ENCODE data around the gene PHOSPHO2. TPM values are rescaled to one million over a fixed set of nuclear protein-coding genes. Genes with fewer than 3 reads are reported as not detected.

PHOSPHO2 gene
- total and polyA plus RNA-seq, 9 of the 15 experiments (the other 6 are each of a cell fraction or from before 2014, with no cell fraction given): 7.8 to 19.1 (median 11.7) TPM

DNA sequence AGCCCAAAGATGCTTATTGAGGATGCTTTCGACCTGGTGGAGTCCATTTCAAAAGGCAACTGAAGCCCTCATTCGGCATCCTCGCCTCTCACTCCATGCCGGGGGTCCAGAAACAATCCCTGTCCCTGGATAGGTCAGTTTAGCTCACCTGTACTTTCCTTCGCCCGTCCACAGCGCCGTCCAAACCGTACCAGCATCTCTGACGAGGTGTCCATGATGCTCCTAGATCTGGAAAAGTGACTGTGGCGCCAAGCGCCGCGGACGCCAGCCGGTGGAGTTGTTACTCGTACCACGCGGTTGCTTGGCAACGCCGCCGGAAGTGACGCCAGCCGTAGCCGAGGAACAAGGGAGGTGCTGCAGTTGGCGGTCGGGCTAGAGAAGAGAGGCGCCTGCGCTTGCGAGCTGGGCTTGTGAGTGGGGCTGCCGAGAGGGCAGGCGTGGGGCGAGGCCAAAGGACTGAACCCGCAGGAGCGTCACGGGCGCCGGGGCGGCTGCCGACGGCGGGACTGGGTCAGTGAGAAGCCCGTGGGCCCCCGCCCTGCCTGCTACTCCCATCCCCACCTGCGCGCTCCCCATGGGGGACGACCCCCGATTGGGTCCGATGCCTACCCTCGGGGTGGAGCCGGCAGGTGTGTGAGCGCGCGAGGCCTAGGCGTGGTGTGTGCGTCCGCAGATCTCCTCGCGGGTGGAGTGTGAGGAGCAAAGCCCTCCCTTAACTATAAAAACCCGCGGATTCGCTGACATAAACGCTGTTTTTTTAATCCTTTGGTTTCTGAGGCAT, at the start of gene PHOSPHO2, which contains the start of gene CFAP210 (continued):
- TF ChIP-seq, protein P1, sequence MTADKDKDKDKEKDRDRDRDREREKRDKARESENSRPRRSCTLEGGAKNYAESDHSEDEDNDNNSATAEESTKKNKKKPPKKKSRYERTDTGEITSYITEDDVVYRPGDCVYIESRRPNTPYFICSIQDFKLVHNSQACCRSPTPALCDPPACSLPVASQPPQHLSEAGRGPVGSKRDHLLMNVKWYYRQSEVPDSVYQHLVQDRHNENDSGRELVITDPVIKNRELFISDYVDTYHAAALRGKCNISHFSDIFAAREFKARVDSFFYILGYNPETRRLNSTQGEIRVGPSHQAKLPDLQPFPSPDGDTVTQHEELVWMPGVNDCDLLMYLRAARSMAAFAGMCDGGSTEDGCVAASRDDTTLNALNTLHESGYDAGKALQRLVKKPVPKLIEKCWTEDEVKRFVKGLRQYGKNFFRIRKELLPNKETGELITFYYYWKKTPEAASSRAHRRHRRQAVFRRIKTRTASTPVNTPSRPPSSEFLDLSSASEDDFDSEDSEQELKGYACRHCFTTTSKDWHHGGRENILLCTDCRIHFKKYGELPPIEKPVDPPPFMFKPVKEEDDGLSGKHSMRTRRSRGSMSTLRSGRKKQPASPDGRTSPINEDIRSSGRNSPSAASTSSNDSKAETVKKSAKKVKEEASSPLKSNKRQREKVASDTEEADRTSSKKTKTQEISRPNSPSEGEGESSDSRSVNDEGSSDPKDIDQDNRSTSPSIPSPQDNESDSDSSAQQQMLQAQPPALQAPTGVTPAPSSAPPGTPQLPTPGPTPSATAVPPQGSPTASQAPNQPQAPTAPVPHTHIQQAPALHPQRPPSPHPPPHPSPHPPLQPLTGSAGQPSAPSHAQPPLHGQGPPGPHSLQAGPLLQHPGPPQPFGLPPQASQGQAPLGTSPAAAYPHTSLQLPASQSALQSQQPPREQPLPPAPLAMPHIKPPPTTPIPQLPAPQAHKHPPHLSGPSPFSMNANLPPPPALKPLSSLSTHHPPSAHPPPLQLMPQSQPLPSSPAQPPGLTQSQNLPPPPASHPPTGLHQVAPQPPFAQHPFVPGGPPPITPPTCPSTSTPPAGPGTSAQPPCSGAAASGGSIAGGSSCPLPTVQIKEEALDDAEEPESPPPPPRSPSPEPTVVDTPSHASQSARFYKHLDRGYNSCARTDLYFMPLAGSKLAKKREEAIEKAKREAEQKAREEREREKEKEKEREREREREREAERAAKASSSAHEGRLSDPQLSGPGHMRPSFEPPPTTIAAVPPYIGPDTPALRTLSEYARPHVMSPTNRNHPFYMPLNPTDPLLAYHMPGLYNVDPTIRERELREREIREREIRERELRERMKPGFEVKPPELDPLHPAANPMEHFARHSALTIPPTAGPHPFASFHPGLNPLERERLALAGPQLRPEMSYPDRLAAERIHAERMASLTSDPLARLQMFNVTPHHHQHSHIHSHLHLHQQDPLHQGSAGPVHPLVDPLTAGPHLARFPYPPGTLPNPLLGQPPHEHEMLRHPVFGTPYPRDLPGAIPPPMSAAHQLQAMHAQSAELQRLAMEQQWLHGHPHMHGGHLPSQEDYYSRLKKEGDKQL (CRISPR knock-in tag; IDR thresholded peaks at IDR 0.05; ENCODE audit: borderline replicate concordance): no peak
- TF ChIP-seq TBP (optimal IDR thresholded peaks at IDR 0.05; ENCODE audit: low read depth, low read length) (peak; percentile 93), EP400 (IDR thresholded peaks at IDR 0.05) (peak; percentile 83), ZNF174 (CRISPR knock-in tag; IDR thresholded peaks at IDR 0.05) (no peak), FOXJ3 (CRISPR knock-in tag; IDR thresholded peaks at IDR 0.05) (peak; percentile 97), TBL1XR1 (IDR thresholded peaks at IDR 0.05; ENCODE audit: low read length in 2 of 2) (0 out of 4 replicates have a peak, but pooled peaks have one; percentile 28 to 68), SAFB (IDR thresholded peaks at IDR 0.05; ENCODE audit: borderline replicate concordance, low read depth, low read length) (peak; percentile 95), SOX6 (IDR thresholded peaks at IDR 0.05) (no peak; the same call in none of the 2 replicates)
- TF ChIP-seq, protein P2, sequence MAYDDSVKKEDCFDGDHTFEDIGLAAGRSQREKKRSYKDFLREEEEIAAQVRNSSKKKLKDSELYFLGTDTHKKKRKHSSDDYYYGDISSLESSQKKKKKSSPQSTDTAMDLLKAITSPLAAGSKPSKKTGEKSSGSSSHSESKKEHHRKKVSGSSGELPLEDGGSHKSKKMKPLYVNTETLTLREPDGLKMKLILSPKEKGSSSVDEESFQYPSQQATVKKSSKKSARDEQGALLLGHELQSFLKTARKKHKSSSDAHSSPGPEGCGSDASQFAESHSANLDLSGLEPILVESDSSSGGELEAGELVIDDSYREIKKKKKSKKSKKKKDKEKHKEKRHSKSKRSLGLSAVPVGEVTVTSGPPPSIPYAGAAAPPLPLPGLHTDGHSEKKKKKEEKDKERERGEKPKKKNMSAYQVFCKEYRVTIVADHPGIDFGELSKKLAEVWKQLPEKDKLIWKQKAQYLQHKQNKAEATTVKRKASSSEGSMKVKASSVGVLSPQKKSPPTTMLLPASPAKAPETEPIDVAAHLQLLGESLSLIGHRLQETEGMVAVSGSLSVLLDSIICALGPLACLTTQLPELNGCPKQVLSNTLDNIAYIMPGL (CRISPR knock-in tag; IDR thresholded peaks at IDR 0.05): peak; percentile 74
- TF ChIP-seq, protein P3, sequence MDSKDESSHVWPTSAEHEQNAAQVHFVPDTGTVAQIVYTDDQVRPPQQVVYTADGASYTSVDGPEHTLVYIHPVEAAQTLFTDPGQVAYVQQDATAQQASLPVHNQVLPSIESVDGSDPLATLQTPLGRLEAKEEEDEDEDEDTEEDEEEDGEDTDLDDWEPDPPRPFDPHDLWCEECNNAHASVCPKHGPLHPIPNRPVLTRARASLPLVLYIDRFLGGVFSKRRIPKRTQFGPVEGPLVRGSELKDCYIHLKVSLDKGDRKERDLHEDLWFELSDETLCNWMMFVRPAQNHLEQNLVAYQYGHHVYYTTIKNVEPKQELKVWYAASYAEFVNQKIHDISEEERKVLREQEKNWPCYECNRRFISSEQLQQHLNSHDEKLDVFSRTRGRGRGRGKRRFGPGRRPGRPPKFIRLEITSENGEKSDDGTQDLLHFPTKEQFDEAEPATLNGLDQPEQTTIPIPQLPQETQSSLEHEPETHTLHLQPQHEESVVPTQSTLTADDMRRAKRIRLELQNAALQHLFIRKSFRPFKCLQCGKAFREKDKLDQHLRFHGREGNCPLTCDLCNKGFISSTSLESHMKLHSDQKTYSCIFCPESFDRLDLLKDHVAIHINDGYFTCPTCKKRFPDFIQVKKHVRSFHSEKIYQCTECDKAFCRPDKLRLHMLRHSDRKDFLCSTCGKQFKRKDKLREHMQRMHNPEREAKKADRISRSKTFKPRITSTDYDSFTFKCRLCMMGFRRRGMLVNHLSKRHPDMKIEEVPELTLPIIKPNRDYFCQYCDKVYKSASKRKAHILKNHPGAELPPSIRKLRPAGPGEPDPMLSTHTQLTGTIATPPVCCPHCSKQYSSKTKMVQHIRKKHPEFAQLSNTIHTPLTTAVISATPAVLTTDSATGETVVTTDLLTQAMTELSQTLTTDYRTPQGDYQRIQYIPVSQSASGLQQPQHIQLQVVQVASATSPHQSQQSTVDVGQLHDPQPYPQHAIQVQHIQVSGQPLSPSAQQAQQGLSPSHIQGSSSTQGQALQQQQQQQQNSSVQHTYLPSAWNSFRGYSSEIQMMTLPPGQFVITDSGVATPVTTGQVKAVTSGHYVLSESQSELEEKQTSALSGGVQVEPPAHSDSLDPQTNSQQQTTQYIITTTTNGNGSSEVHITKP (IDR thresholded peaks at IDR 0.05; ENCODE audit: partially characterized antibody): peak; percentile 49
- TF ChIP-seq, protein P4, sequence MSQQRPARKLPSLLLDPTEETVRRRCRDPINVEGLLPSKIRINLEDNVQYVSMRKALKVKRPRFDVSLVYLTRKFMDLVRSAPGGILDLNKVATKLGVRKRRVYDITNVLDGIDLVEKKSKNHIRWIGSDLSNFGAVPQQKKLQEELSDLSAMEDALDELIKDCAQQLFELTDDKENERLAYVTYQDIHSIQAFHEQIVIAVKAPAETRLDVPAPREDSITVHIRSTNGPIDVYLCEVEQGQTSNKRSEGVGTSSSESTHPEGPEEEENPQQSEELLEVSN (IDR thresholded peaks at IDR 0.05; ENCODE audit: borderline replicate concordance in 1 of 2, extremely low read depth in 1 of 2, insufficient read depth in 1 of 2, insufficient read length in 1 of 2, low read depth in 1 of 2, low read length in 1 of 2, poor library complexity in 1 of 2, severe bottlenecking in 1 of 2): peak; percentile 80 to 86
- TF ChIP-seq, protein P5, sequence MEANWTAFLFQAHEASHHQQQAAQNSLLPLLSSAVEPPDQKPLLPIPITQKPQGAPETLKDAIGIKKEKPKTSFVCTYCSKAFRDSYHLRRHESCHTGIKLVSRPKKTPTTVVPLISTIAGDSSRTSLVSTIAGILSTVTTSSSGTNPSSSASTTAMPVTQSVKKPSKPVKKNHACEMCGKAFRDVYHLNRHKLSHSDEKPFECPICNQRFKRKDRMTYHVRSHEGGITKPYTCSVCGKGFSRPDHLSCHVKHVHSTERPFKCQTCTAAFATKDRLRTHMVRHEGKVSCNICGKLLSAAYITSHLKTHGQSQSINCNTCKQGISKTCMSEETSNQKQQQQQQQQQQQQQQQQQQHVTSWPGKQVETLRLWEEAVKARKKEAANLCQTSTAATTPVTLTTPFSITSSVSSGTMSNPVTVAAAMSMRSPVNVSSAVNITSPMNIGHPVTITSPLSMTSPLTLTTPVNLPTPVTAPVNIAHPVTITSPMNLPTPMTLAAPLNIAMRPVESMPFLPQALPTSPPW (CRISPR knock-in tag; IDR thresholded peaks at IDR 0.05): peak; percentile 78
